IMR-90 (cell line): ENCODE results near the gene MMP20.

Source experiments
- CEBPB ChIP-seq: IDR thresholded peaks from 2 replicates; pipeline ENCODE4 v1.6.1; 2012; ENCODE audit warnings: low read depth, low read length, improper control_type of control experiment
- POLR2A ChIP-seq: IDR thresholded peaks from 2 replicates; pipeline ENCODE4 v1.6.1; 2012; ENCODE audit warnings: mild to moderate bottlenecking, low read depth, low read length
- RFX5 ChIP-seq: IDR thresholded peaks from 2 replicates; pipeline ENCODE4 v1.8.0; 2012; ENCODE audit warnings: low read depth, mild to moderate bottlenecking, low read length, moderate library complexity
- SMC3 ChIP-seq: fragments of 150-350 bp; IDR thresholded peaks from 2 replicates; pipeline ENCODE4 v1.6.1; 2016; ENCODE audit warnings: low read depth, mild to moderate bottlenecking, antibody characterized with exemption, low read length, moderate library complexity
- TF ChIP-seq, protein P1 (sequence below): conservative IDR thresholded peaks from 2 replicates; pipeline ENCODE4 v1.5.1; 2012; ENCODE audit warnings: mild to moderate bottlenecking, low read depth, low read length, improper control_type of control experiment

DNA sequence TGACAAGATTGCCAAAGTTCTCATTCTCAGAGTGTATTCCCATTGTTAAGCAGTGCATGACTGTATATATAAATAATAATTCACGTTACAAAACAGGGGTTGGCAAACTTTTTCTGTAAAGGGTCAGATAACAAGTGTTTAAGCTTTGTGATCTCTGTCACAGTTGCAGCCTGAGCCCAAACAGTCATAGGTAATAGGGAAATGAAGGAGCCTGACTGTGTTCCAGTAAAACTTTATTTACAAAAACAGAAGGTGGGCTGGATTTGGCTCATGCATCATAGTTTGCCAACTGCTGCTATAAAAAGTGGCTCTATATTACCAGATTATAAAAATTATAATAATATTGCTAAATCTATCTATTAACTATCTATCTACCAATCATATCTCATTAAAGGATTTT is 98.1 kb downstream of the MMP20 start:
- TF ChIP-seq, protein P1, sequence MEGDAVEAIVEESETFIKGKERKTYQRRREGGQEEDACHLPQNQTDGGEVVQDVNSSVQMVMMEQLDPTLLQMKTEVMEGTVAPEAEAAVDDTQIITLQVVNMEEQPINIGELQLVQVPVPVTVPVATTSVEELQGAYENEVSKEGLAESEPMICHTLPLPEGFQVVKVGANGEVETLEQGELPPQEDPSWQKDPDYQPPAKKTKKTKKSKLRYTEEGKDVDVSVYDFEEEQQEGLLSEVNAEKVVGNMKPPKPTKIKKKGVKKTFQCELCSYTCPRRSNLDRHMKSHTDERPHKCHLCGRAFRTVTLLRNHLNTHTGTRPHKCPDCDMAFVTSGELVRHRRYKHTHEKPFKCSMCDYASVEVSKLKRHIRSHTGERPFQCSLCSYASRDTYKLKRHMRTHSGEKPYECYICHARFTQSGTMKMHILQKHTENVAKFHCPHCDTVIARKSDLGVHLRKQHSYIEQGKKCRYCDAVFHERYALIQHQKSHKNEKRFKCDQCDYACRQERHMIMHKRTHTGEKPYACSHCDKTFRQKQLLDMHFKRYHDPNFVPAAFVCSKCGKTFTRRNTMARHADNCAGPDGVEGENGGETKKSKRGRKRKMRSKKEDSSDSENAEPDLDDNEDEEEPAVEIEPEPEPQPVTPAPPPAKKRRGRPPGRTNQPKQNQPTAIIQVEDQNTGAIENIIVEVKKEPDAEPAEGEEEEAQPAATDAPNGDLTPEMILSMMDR: no peak
- no peak for TF ChIP-seq POLR2A
- TF ChIP-seq RFX5: no peak
- TF ChIP-seq CEBPB: no peak
- no peak for TF ChIP-seq SMC3
